ENCODE data around the gene IBSP.

IBSP gene

DNA sequence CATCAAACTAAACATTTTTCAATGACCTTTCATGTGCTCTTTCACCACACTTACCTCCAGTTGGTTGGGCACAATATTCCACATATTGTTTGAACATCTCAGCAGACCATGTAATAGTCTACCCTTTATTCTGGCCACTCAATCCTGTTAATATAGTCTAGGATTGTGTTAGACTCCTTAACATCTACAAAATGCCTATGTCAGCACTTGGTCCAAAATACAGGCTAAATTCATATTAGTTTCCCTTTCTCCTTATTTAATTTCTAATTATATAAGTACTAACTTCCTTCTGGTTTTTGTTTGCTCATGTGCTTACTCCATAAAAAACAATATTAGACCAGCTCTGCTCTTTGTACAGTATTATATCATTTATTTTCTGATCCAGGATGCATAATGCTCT is 54.5 kb downstream of the IBSP start:
- no peak overlapping the region for H3K4me3 ChIP-seq (replicated peaks; ENCODE audit: low read depth, low read length)
- TF ChIP-seq, protein P1, sequence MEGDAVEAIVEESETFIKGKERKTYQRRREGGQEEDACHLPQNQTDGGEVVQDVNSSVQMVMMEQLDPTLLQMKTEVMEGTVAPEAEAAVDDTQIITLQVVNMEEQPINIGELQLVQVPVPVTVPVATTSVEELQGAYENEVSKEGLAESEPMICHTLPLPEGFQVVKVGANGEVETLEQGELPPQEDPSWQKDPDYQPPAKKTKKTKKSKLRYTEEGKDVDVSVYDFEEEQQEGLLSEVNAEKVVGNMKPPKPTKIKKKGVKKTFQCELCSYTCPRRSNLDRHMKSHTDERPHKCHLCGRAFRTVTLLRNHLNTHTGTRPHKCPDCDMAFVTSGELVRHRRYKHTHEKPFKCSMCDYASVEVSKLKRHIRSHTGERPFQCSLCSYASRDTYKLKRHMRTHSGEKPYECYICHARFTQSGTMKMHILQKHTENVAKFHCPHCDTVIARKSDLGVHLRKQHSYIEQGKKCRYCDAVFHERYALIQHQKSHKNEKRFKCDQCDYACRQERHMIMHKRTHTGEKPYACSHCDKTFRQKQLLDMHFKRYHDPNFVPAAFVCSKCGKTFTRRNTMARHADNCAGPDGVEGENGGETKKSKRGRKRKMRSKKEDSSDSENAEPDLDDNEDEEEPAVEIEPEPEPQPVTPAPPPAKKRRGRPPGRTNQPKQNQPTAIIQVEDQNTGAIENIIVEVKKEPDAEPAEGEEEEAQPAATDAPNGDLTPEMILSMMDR (IDR thresholded peaks at IDR 0.05; ENCODE audit: insufficient read depth, low read length, poor library complexity, severe bottlenecking): no peak
- H3K36me3 ChIP-seq (ENCODE audit: control insufficient read depth, insufficient read depth, low read length): no peaks in the 10 kb centered on the region
- DNase-seq (ENCODE audit: extremely low read depth, insufficient read length): no peak
- H3K27me3 ChIP-seq (replicated peaks; ENCODE audit: control insufficient read depth, insufficient read depth, low read length): no peaks in the 10 kb centered on the region

DNA sequence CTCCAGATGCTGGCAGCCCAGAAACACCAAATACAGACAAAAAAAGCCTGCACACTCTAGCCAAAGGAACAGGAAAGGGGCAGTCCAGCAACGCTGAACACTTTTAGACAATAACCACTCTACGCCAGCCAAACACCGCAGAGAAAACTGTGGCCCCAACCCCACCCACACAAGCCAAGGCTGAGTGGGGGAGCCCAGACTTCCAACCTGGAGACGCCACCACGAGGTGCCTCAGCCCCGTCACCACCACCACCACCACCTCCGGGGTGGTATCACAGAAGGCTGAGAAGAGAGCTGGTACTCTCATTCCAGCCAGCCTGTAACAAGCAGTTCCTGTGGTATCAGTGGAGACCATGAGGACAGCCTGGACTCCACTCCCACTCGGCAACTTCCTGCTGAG is 56.2 kb downstream of the IBSP start:
- Histone ChIP-seq H3K4me3 (replicated peaks; ENCODE audit: low read depth, low read length) (no peak overlapping the region), H3K36me3 (ENCODE audit: control insufficient read depth, insufficient read depth, low read length) (no peaks in the 10 kb centered on the region), H3K27me3 (replicated peaks; ENCODE audit: control insufficient read depth, insufficient read depth, low read length) (no peaks in the 10 kb centered on the region)
- DNase-seq (ENCODE audit: extremely low read depth, insufficient read length): no peak
- TF ChIP-seq, protein P1 (IDR thresholded peaks at IDR 0.05; ENCODE audit: insufficient read depth, low read length, poor library complexity, severe bottlenecking): no peak

DNA sequence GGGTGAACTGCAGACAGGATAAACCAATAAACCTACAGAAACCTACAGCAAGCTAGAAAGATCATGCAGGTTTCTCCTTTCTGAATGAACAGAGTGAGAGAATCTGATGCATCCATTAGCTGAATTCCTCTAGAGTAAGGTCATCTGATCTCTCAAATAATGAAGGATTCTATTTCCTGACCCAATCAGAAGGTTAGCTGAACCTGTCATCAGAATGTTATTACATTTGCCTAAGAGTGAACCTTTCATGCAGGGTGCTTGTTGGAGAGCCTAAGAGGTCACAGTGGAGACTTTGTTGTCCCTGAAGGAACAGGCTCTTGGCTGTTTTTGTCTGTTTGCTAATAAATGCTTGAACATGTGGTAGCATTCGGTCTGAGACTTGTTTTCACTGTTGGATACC is 57.5 kb downstream of the IBSP start:
- no peak for DNase-seq (ENCODE audit: extremely low read depth, insufficient read length)
- Histone ChIP-seq H3K36me3 (ENCODE audit: control insufficient read depth, insufficient read depth, low read length) (no peaks in the 10 kb centered on the region), H3K27me3 (replicated peaks; ENCODE audit: control insufficient read depth, insufficient read depth, low read length) (no peaks in the 10 kb centered on the region), H3K4me3 (replicated peaks; ENCODE audit: low read depth, low read length) (no peak overlapping the region)
- TF ChIP-seq, protein P1 (IDR thresholded peaks at IDR 0.05; ENCODE audit: insufficient read depth, low read length, poor library complexity, severe bottlenecking): no peak

DNA sequence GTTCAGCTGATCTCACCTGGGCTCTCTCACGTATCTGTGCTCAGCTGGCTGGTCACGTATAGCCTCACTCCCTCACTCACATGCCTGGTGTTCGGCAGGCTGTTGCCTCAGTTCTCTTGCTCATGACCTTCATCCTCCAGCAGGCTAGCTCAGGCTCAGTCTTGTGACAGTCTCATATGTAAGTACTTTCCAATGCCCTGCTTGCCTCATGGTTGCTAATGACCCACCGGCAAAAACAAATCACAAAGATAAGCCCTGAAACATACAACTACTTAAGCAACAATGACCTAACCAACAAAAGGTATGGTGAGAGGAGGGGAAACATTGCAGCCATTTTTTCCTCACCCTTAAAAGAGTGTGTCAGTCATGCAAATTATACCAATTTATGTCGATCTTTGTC is 58.4 kb downstream of the IBSP start:
- H3K36me3 ChIP-seq (ENCODE audit: control insufficient read depth, insufficient read depth, low read length): no peaks in the 10 kb centered on the region
- no peak for DNase-seq (ENCODE audit: extremely low read depth, insufficient read length)
- TF ChIP-seq, protein P1 (IDR thresholded peaks at IDR 0.05; ENCODE audit: insufficient read depth, low read length, poor library complexity, severe bottlenecking): no peak
- H3K4me3 ChIP-seq (replicated peaks; ENCODE audit: low read depth, low read length): no peak overlapping the region
- no peaks in the 10 kb centered on the region for H3K27me3 ChIP-seq (replicated peaks; ENCODE audit: control insufficient read depth, insufficient read depth, low read length)
